ENCODE data around the gene PACSIN2. TPM values are rescaled to one million over a fixed set of nuclear protein-coding genes. Genes with fewer than 3 reads are reported as not detected.
"Not testable (repeated sequence)": the region's sequence is repeated elsewhere in the genome, so short reads cannot be mapped to it uniquely, and the experiment has no call there.

PACSIN2 gene
- total RNA-seq, 1 donor from 2014 or later = 48.9 TPM

DNA sequence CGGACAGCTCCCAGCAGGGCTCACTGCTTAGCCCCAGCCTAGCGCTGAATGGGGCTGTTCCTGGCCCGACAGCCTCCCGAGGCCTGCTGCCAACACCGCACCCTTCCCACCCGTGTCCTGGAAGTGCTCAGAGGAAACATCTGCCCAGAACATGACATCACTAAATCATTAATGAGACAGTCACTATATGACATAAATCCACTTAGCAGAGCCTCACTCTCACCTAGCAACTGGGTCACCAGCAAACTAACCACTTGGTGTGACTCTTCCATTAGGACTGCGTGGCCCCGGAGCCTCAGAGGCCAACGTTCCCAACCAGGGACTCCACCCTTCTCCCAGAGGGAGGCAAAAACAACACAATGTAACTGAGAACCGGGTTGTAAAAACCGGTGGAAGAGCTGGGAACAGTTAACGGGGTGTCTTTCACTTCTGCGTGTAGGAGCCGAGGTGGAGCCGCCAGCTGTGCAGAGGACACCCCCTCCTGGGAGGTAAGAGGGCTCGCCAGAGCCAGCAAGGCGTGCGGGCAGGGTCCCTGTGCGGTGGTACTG, 21.4 kb upstream of the PACSIN2 start:
- Mint-ChIP-seq H3K4me1 (peaks cover 2% of the 10 kb centered on the region), H3K4me3 (no peak overlapping the region), H3K27ac (no peak overlapping the region), H3K9me3 (no peaks in the 10 kb centered on the region), H3K27me3 (no peaks in the 10 kb centered on the region), H3K36me3 (ENCODE audit: low read depth) (no peaks in the 10 kb centered on the region)
- intact Hi-C loops (cut with micrococcal nuclease) = no loop called here
- DNase-seq (no peak), ATAC-seq (ENCODE audit: low read depth) (no peak)
- TF ChIP-seq, protein P1, sequence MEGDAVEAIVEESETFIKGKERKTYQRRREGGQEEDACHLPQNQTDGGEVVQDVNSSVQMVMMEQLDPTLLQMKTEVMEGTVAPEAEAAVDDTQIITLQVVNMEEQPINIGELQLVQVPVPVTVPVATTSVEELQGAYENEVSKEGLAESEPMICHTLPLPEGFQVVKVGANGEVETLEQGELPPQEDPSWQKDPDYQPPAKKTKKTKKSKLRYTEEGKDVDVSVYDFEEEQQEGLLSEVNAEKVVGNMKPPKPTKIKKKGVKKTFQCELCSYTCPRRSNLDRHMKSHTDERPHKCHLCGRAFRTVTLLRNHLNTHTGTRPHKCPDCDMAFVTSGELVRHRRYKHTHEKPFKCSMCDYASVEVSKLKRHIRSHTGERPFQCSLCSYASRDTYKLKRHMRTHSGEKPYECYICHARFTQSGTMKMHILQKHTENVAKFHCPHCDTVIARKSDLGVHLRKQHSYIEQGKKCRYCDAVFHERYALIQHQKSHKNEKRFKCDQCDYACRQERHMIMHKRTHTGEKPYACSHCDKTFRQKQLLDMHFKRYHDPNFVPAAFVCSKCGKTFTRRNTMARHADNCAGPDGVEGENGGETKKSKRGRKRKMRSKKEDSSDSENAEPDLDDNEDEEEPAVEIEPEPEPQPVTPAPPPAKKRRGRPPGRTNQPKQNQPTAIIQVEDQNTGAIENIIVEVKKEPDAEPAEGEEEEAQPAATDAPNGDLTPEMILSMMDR (IDR thresholded peaks at IDR 0.05) = no peak
- POLR2A ChIA-PET = no interaction called here
- CTCF ChIA-PET = no interaction called here

DNA sequence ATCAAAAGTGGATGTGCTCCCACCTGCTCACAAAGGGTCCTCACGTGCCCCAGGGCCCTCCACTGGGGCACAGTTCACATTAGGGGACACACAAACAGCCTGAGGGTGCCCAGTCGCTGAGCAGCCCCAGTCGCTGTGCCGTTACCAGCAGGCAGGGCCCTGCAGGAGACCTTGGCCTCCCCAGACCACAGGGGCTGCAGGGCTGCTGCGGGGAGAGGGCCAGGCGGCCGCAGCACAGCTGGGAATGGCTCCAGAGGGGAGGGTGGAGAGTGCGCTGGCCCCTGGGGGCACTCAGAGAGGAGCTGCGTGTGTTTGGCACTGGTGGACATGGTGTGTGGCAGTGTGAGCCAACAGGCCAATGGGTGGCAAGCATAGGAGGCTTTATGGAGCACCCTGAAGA, 20.3 kb upstream of the PACSIN2 start:
- H3K27me3 Mint-ChIP-seq = no peaks in the 10 kb centered on the region
- intact Hi-C loops (cut with micrococcal nuclease) = no loop called here
- H3K27ac Mint-ChIP-seq = no peak overlapping the region
- H3K4me1 Mint-ChIP-seq = peaks cover 2% of the 10 kb centered on the region
- H3K36me3 Mint-ChIP-seq (ENCODE audit: low read depth) = no peaks in the 10 kb centered on the region
- H3K4me3 Mint-ChIP-seq = no peak overlapping the region
- ChIA-PET POLR2A (no interaction called here), CTCF (interaction anchor here (2.3 kb wide), 1 partner anchor 168 kb away, joined by 25 read pairs; no protein-coding TSS in a partner anchor)
- H3K9me3 Mint-ChIP-seq = no peaks in the 10 kb centered on the region
- ATAC-seq (ENCODE audit: low read depth) (no peak), DNase-seq (no peak)
- TF ChIP-seq, protein P1 (IDR thresholded peaks at IDR 0.05) = no peak

DNA sequence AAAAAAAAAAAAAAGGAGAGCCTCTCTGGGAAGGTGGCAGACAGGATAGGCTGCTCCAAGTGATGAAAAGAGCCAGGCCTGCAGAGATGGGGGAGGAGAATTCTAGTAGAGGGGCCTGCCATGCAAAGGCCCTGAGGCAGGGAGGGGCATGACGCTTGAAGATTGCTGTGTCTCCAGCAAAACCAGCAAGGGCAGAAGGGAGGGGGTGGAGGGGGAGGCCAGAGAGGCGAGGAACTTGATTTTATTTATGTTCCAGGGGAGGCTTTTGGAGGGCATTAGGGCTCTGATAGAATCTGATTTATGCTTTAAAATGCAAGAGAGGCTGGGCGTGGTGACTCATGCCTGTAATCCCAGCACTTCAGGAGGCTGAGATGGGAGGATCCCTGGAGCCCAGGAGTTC, 16.7 kb upstream of the PACSIN2 start:
- intact Hi-C loops (cut with micrococcal nuclease) = loop anchor here (5.0 kb wide), 2 partner anchors 149 to 369 kb away; no protein-coding TSS in a partner anchor
- no peaks in the 10 kb centered on the region for H3K27me3 Mint-ChIP-seq

DNA sequence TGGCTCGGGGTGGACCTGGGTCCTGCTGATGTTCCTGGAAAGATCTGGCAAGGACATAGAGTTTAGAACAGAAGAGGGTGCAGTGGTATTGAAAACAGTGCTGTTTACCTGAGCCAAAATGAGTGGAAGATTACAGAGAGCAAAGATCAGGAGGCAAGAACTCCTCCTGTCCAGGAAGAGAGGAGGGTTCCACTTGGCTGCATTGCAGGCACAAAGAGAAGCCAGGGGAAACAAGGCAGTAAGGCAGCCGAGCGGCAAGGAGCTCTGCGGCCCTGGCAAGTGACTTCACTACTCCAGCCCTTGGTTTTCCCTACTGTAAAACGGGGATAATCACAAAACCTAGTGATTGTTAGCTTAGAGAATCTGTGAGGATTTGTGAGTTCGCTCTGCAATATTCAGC, 3.7 kb upstream of the PACSIN2 start:
- H3K36me3 Mint-ChIP-seq (ENCODE audit: low read depth) = peaks cover 4% of the 10 kb centered on the region
- DNase-seq = no peak
- intact Hi-C loops (cut with micrococcal nuclease) = loop anchor here (5.0 to 10.0 kb wide), 2 partner anchors 106 to 126 kb away; partner anchors contain the start of gene MCAT
- TF ChIP-seq, protein P1 (IDR thresholded peaks at IDR 0.05) = no peak
- no peak overlapping the region for H3K27ac Mint-ChIP-seq
- ChIA-PET CTCF (interaction anchor here (1.4 kb wide), 1 partner anchor 151 kb away, joined by 6 read pairs; no protein-coding TSS in a partner anchor), POLR2A (interaction anchor here (1.2 kb wide), 1 partner anchor 136 kb away, joined by 3 read pairs; no protein-coding TSS in a partner anchor)
- no peaks in the 10 kb centered on the region for H3K9me3 Mint-ChIP-seq
- no peak for ATAC-seq (ENCODE audit: low read depth)
- no peaks in the 10 kb centered on the region for H3K27me3 Mint-ChIP-seq
- H3K4me1 Mint-ChIP-seq = peaks cover 14% of the 10 kb centered on the region
- no peak overlapping the region for H3K4me3 Mint-ChIP-seq

More for the DNA sequence above, 16.7 kb upstream of the PACSIN2 start:
- DNase-seq (no peak), ATAC-seq (ENCODE audit: low read depth) (no peak)
- Mint-ChIP-seq H3K4me1 (peaks cover 2% of the 10 kb centered on the region), H3K36me3 (ENCODE audit: low read depth) (no peaks in the 10 kb centered on the region), H3K27ac (no peak overlapping the region), H3K4me3 (no peak overlapping the region), H3K9me3 (no peaks in the 10 kb centered on the region)
- ChIA-PET POLR2A (no interaction called here), CTCF (no interaction called here)
- TF ChIP-seq, protein P1 (IDR thresholded peaks at IDR 0.05) = no peak

DNA sequence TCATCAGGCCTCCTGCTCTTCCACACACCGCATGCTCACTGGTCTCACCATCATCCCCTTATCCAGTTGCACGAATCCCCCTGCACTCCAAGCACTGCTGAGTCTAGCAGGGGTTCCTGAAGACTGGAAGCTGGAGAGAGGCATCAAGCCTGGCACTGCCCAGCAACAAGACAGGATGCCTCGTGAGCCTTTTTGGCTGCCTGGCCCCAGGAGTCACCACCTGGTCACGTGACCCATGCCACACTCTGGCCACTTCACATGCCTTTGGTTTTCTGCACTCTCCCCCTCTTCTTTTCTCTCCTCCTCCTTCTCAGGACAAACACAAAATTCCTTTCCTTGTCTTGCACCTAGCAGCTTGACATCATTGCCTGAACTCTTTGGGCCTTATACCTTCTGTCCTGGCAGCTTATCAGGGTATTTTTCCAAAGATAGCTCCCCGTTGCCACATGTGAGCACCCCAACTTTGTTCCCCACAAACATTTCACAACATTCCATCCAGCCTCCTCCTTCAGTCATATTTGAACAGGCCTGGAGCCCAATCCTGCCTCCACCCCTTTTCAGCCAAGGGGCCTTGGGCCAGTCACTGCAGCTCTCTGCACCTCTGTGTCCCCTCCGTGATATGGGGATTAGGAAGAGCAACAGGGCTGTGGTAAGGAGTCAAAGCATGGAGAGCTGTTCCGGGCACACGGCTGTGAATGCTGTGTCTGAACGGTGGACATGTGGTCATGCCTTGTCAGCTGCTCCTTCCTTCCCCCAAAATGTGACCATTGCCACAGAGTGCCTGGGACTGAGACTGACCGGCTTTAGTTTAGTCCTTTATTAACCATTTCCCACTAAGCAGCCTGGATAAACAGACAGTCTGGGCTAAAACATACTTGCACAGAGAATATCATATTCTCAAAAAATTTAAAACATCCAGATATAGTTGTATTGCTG, 2.8 kb upstream of the PACSIN2 start:
- DNase-seq (no peak), ATAC-seq (ENCODE audit: low read depth) (no peak)
- Mint-ChIP-seq H3K4me3 (no peak overlapping the region), H3K9me3 (no peaks in the 10 kb centered on the region), H3K27me3 (no peaks in the 10 kb centered on the region), H3K4me1 (peaks cover 23% of the 10 kb centered on the region), H3K36me3 (ENCODE audit: low read depth) (peaks cover 4% of the 10 kb centered on the region), H3K27ac (no peak overlapping the region)
- intact Hi-C loops (cut with micrococcal nuclease) = loop anchor here (5.0 to 10.0 kb wide), 2 partner anchors 105 to 127 kb away; partner anchors contain the start of gene MCAT
- ChIA-PET POLR2A (interaction anchor here (1.2 kb wide), 1 partner anchor 136 kb away, joined by 3 read pairs; no protein-coding TSS in a partner anchor), CTCF (interaction anchor here (0.6 to 1.4 kb wide), 3 partner anchors 122 to 150 kb away, joined by 3 to 6 read pairs (median 3); no protein-coding TSS in a partner anchor)
- TF ChIP-seq, protein P1 (IDR thresholded peaks at IDR 0.05) = no peak

DNA sequence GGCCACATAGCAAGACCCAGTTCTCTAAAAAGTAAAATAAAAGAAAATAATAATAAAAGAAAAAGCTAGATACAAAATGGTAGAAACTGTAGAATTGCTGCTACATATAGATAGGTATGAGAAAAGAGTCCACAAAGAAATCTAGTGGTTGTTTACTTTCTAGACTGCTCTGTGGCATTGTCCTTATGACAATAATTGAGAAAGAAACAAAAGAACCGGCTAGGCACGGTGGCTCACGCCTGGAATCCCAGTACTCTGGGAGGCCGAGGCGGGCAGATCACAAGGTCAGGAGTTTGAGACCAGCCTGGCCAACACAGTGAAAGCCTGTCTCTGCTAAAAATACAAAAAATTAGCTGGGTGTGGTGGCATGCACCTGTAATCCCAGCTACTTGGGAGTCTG, 1.2 kb upstream of the PACSIN2 start:
- H3K27me3 Mint-ChIP-seq; H3K9me3 Mint-ChIP-seq; ATAC-seq (ENCODE audit: low read depth); DNase-seq; H3K4me3 Mint-ChIP-seq; CTCF ChIA-PET; H3K27ac Mint-ChIP-seq; H3K36me3 Mint-ChIP-seq (ENCODE audit: low read depth): not testable (repeated sequence)
- POLR2A ChIA-PET = interaction anchor here (0.6 to 3.5 kb wide), 4 partner anchors 12 to 401 kb away, joined by 4 to 19 read pairs (median 8); partner anchors contain the start of gene POLDIP3
- peaks cover 28% of the 10 kb centered on the region for H3K4me1 Mint-ChIP-seq
- intact Hi-C loops (cut with micrococcal nuclease) = loop anchor here (5.0 to 10.0 kb wide), 2 partner anchors 104 to 129 kb away; partner anchors contain the start of gene MCAT
